Measurements from ENCODE around the gene FGF14. TPM values are rescaled to one million over a fixed set of nuclear protein-coding genes. Genes with fewer than 3 reads are reported as not detected.

The FGF14 gene
- total RNA-seq, 1 donor from 2014 or later: 1.7 TPM

DNA sequence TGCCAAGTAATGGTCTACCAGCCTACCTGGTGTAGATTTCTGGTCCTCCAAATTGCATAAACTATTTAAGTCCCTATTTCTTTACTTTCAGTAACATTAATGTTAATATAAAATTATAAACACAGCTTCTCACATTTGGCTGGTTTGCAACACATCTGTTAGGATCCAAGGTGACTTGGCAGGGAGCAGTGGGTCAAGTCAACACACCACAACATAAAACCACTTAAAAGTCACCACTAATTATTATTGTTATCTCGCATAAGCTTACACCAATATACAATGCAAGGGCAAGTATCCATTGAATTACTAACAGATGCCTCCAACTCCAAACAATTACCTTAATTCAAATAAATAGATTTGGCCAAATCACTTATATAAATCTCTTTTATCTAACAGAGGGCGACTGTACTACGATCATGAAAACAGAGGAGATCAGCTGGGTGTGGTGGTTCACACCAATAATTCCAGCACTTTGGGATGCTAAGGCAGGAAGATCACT is 74.7 kb downstream of the FGF14 start:
- no peak overlapping the region for H3K4me3 Mint-ChIP-seq
- no peaks in the 10 kb centered on the region for H3K36me3 Mint-ChIP-seq (ENCODE audit: low read depth)
- H3K4me1 Mint-ChIP-seq: peaks cover 14% of the 10 kb centered on the region
- DNase-seq (ENCODE audit: low read depth, low spot score): no peak
- no peaks in the 10 kb centered on the region for H3K27me3 Mint-ChIP-seq (ENCODE audit: low read depth)
- no peak overlapping the region for H3K27ac Mint-ChIP-seq (ENCODE audit: unreplicated experiment)
- TF ChIP-seq, protein P1, sequence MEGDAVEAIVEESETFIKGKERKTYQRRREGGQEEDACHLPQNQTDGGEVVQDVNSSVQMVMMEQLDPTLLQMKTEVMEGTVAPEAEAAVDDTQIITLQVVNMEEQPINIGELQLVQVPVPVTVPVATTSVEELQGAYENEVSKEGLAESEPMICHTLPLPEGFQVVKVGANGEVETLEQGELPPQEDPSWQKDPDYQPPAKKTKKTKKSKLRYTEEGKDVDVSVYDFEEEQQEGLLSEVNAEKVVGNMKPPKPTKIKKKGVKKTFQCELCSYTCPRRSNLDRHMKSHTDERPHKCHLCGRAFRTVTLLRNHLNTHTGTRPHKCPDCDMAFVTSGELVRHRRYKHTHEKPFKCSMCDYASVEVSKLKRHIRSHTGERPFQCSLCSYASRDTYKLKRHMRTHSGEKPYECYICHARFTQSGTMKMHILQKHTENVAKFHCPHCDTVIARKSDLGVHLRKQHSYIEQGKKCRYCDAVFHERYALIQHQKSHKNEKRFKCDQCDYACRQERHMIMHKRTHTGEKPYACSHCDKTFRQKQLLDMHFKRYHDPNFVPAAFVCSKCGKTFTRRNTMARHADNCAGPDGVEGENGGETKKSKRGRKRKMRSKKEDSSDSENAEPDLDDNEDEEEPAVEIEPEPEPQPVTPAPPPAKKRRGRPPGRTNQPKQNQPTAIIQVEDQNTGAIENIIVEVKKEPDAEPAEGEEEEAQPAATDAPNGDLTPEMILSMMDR (conservative IDR thresholded peaks at IDR 0.05): no peak
- no peaks in the 10 kb centered on the region for H3K9me3 Mint-ChIP-seq

DNA sequence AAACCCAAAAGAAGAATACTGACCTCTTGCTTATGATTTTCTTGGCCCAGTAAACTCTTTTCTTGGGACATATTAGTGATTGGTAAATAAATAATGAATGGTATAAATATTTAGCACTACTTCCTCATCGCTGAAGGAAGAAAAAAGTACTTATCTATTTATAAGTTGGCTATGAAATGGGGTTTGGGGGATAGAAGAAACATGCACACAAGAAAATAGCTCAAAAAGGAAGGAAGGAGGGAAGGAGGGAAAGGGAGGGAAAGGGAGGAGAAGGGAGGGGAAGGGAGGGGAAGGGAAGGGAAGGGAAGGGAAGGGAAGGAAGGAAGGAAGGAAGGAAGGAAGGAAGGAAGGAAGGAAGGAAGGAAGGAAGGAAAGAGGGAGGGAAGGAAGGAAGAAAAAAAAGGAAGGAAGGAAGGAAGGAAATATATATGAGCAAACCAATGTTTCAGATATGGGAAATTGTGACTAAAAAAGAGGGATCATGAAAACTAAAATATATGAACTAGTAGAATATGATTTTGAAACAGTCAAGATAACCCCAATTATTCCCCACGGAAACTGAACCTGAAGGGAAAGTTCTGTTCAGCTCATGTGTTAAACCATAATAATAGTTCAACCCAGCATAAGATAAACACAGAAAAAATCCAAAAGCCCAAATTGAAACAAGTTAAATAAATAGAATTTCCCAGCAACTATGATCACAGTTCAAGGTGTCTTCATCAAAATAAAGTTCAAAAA is 75.3 kb downstream of the FGF14 start:
- H3K36me3 Mint-ChIP-seq (ENCODE audit: low read depth): no peaks in the 10 kb centered on the region
- H3K27ac Mint-ChIP-seq (ENCODE audit: unreplicated experiment): no peak overlapping the region
- H3K9me3 Mint-ChIP-seq: no peaks in the 10 kb centered on the region
- peaks cover 14% of the 10 kb centered on the region for H3K4me1 Mint-ChIP-seq
- TF ChIP-seq, protein P1 (conservative IDR thresholded peaks at IDR 0.05): no peak
- no peak overlapping the region for H3K4me3 Mint-ChIP-seq
- H3K27me3 Mint-ChIP-seq (ENCODE audit: low read depth): no peaks in the 10 kb centered on the region
- DNase-seq (ENCODE audit: low read depth, low spot score): no peak

DNA sequence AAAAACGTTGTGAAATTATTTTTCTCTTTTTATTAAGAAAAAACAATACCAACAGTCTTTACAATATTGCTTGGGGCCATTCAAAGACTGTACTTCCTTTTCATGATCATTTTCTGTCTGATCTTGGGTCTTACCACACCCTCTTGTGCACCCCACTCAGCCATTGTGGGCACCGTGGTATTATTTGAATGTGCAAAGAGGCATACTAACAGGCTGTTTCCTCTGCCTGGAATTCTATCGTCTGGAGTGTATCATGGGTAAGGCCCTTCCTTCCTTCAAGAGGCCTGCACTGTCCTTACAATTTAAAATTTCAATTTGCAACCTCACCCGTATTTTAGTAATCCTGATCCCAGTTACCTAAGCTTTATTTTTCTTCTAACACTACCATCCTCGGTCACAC is 76.5 kb downstream of the FGF14 start:
- Mint-ChIP-seq H3K27ac (ENCODE audit: unreplicated experiment) (no peak overlapping the region), H3K9me3 (no peaks in the 10 kb centered on the region), H3K4me3 (no peak overlapping the region), H3K4me1 (peaks cover 14% of the 10 kb centered on the region), H3K36me3 (ENCODE audit: low read depth) (no peaks in the 10 kb centered on the region), H3K27me3 (ENCODE audit: low read depth) (no peaks in the 10 kb centered on the region)
- TF ChIP-seq, protein P1 (conservative IDR thresholded peaks at IDR 0.05): no peak
- no peak for DNase-seq (ENCODE audit: low read depth, low spot score)

DNA sequence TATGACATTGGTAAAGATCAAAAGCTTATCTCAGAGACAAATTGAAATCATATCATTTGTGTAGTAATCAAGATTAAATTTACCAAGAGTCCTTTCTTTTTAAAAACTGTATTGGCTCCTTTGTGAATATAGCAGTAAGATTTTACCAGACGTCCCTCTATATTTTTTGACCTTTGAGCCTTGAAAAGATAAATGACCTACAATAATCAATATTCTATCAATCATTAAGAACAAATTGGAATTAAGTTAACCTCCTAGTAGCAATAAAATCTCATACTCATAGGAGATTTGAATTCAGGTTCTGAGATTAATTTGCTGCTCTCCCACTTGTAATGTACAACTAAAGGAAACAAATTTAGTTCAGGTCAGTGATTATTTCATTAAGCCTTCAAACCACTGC is 78.3 kb downstream of the FGF14 start:
- no peak overlapping the region for H3K4me3 Mint-ChIP-seq
- DNase-seq (ENCODE audit: low read depth, low spot score): no peak
- H3K36me3 Mint-ChIP-seq (ENCODE audit: low read depth): no peaks in the 10 kb centered on the region
- peaks cover 14% of the 10 kb centered on the region for H3K4me1 Mint-ChIP-seq
- no peak overlapping the region for H3K27ac Mint-ChIP-seq (ENCODE audit: unreplicated experiment)
- TF ChIP-seq, protein P1 (conservative IDR thresholded peaks at IDR 0.05): no peak
- no peaks in the 10 kb centered on the region for H3K9me3 Mint-ChIP-seq
- H3K27me3 Mint-ChIP-seq (ENCODE audit: low read depth): no peaks in the 10 kb centered on the region

DNA sequence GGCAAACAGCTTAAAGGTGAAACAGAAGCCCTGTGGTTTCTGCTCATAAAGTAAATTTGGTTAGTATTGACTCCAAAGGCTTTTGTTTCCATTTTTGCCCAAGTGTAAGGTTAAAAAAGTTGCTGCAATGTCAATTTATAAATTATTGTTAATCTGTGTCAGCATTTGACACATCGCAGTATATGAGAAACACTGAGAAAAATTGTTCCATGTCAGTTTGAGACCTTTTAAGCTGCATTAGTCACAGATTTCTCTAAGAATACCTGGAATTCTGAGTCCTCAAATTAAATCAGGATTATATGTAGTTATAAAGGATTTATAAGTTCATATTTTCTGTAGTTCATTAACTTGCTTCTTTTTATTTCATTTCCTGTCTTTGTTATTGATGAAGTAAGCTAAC is 78.8 kb downstream of the FGF14 start:
- Mint-ChIP-seq H3K4me1 (peaks cover 14% of the 10 kb centered on the region), H3K36me3 (ENCODE audit: low read depth) (no peaks in the 10 kb centered on the region), H3K9me3 (no peaks in the 10 kb centered on the region), H3K27me3 (ENCODE audit: low read depth) (no peaks in the 10 kb centered on the region), H3K27ac (ENCODE audit: unreplicated experiment) (no peak overlapping the region), H3K4me3 (no peak overlapping the region)
- TF ChIP-seq, protein P1 (conservative IDR thresholded peaks at IDR 0.05): no peak
- no peak for DNase-seq (ENCODE audit: low read depth, low spot score)

Measured in neural crest cell (in vitro differentiated cells).